HG02943 (cell line): ENCODE measurements around the gene NF1.
"Not testable (repeated sequence)": the region's sequence is repeated elsewhere in the genome, so short reads cannot be mapped to it uniquely, and the experiment has no call there.

Experiments
- ATAC-seq: cut with Tn5 transposase; IDR thresholded peaks from one replicate; pipeline ENCODE4 v1.9.1; 2021; ENCODE audit warnings: mild to moderate bottlenecking, low read depth, moderate library complexity; ENCODE audit not compliant: unreplicated experiment

NF1 gene

DNA sequence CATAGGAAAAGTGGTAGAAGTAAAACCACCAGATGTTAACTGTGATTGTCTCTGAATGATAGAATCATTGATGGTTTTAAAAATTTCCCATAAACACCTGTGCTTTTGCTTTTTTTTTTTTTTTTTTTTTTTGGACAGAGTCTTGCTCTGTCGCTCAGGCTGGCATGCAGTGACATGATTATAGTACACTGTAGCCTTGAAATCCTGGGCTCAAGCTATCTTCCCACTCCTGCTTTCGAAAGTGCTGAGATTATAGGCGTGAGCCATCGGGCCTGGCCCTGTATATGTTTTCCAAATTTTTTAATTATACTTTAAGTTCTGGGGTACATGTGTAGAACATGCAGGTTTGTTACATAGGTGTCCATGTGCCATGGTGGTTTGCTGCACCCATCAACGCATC, 80.5 kb downstream of the NF1 start:
- no peak for ATAC-seq

GRCh38 chr17:31176143-31176542, 81.4 kb downstream of the NF1 start:
- ATAC-seq: not testable (repeated sequence)

- ATAC-seq: not testable (repeated sequence)
Observed at GRCh38 chr17:31178951-31179350, 84.2 kb downstream of the NF1 start.

DNA sequence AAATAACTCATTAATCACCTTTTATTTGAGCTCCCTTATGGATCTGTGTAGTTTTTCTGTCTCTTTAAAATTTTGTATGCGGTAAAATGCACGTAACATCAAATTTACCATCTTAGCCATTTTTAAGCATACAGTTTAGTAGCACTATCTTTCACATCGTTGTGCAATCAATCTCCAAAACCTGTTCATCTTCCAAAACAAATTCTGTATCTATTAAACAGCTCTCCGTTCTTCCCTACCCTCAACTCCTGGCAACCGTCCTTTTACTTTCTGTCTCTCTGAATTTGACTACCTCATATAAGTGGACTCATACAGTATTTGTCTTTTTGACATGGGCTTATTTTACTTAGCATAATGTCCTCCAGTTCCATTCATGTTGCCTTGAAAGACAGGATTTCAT, 100.5 kb downstream of the NF1 start:
- no peak for ATAC-seq

DNA sequence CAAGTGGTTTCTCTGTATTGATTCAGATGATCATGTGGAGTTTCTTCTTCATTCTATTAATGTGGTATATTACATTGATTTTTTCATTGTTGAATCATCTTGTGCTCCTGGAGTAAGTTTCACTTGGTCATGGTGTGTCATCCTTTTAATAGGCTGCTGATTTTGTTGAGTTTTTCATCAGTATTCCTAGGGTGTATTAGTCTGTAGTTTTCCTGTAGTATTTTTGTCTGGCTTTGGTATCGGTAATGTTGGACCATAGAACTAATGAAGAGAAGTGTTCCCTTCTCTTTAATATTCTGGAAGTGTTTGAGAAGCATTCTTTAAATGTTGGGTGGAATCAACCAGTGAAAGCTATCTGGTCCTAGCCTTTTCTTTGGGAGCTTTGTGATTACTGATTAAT, 103.2 kb downstream of the NF1 start:
- no peak for ATAC-seq

- ATAC-seq: not testable (repeated sequence)
Observed at GRCh38 chr17:31198666-31199065, 103.9 kb downstream of the NF1 start.

- no peak for ATAC-seq
Observed at GRCh38 chr17:31200287-31200686, 105.5 kb downstream of the NF1 start.

DNA sequence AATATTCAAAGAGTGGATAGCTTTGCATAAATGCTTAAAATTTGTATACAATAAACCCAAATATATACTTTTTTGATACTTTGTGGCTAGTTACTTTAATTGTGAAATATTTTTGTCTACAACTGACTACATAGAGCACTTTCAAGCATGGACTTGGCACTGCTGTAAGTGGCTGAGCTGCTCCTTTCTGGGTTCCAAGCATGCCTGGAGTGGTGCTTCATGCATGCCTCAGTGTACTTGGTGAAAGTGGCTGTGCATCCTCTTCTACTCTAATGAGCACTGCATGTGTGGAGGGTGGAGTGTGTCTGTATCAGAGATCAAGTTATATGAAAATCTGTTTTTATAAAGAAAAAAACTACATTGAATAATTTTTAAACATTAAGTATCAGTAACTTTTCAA, 108.2 kb downstream of the NF1 start:
- no peak for ATAC-seq

DNA sequence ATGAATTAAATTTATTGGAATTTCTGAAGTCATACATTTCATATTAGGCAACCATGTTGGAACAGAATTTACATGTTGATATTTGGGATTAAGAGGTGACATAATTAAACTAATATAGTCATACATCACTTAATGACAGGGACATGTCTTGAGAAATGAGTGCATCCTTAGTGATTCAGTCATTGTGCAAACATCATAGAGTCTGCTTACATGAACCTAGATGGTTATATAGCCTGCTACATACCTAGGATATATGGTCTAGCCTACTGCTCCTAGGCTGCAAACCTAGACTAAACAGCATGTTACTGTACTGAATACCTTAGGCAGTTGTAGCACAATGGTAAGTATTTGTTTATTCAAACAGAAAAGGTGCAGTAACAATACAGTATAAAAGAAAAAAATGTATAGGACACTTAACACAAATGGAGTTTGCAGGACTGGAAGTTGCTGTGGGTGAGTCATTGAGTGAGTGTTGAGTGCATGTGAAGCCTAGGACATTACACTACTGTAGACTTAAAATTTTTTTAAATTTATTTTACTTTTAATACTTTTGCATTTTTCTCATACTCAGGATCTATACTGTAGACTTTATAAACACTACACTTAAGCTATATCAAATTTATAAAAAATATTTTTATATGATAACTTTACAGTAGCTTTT, 116.7 kb downstream of the NF1 start:
- no peak for ATAC-seq

GRCh38 chr17:31216031-31216751, 121.4 kb downstream of the NF1 start:
- no peak for ATAC-seq

DNA sequence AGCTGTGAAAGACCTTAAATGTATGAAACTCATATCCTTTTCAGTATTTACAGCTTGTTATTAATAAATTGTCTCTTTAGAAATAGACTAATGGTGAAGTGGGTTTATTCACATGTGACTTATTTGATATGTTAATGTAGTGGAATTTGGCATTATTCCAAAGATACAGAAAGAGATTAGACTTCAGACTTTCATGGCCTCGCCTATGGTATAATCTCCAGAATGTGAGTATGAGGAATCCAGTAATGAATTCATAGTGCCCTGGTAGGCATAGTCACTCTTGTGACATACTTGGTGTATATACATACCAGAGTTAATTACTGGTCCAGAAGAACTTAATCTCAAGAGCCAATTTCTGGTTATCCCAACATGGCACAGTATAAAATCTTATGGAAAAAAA, 129.6 kb downstream of the NF1 start:
- no peak for ATAC-seq

GRCh38 chr17:31225831-31226230, 131.1 kb downstream of the NF1 start:
- no peak for ATAC-seq

DNA sequence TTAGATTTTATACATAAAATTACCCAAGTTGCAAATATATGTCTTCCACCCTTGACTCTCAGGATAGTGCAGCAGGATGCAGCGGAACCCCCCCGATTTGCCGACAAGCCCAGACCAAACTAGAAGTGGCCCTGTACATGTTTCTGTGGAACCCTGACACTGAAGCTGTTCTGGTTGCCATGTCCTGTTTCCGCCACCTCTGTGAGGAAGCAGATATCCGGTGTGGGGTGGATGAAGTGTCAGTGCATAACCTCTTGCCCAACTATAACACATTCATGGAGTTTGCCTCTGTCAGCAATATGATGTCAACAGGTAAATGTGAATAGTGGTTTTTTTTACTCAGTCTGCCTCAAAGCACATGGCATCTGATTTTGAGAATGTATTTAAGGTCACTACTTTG, 131.6 kb downstream of the NF1 start:
- no peak for ATAC-seq

GRCh38 chr17:31226950-31227349, 132.2 kb downstream of the NF1 start:
- no peak for ATAC-seq

DNA sequence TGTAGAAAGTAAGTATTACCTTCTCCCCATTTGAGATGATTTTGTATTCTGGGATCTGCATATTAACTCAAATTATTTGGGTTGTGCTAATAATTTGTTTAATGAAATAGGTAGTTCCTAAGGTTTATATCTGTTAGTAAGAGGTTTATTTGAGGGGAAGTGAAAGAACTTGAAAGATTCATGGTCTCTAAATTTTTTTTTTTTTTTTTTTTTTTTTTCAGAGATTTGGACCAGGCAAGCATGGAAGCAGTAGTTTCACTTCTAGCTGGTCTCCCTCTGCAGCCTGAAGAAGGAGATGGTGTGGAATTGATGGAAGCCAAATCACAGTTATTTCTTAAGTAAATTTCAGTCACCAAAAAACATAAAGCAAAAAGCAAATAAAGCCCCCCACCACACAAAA, 137.1 kb downstream of the NF1 start:
- ATAC-seq: no peak

- no peak for ATAC-seq
Observed at GRCh38 chr17:31235110-31235509, 140.3 kb downstream of the NF1 start.

DNA sequence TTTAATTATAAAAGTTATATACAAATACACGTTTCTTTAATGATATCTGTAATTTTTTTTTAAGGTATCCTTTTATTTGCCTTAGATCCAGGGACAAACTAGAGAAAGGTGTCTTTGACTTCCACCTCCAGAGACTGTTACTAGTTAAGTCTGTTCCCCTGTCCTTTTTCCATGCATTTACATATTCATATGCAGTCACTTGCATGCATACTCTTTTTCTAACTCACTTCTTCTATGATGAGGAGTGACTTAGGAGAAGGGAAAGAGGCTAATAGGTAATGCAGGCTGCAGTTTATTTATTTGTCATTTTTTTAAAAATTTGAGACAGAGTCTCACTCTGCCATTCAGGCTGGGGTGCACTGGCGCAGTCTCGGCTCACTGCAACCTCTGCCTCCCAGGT, 141.4 kb downstream of the NF1 start:
- ATAC-seq: no peak

GRCh38 chr17:31236712-31237111, 141.9 kb downstream of the NF1 start:
- ATAC-seq: no peak

- ATAC-seq: no peak
Observed at GRCh38 chr17:31241116-31241515, 146.3 kb downstream of the NF1 start.

GRCh38 chr17:31248986-31249834, 154.4 kb downstream of the NF1 start:
- no peak for ATAC-seq

DNA sequence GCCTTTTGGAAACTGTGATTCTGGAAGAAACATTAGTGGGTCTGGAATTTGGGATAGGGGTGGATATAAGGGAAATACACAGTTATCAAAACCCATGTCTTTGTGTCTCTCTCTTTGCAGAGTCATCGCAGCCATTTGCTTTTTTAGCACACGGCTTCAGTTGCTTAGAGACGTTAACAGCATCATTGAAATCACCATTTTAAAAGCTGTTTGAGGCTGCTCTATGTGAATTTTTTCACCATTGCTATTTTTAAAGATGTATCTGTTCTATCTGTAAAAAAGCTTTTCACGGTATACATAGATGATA, 155.0 kb downstream of the NF1 start:
- ATAC-seq: no peak

- no peak for ATAC-seq
Observed at GRCh38 chr17:31250229-31250628, 155.5 kb downstream of the NF1 start.
